Measurements from ENCODE around the gene LDOC1. TPM values are rescaled to one million over a fixed set of nuclear protein-coding genes. Genes with fewer than 3 reads are reported as not detected.
"Not testable (repeated sequence)": the region's sequence is repeated elsewhere in the genome, so short reads cannot be mapped to it uniquely, and the experiment has no call there.

Gene LDOC1
- total RNA-seq, 1 experiment from 2014 or later = not detected

GRCh38 chrX:141158084-141158483, 18.8 kb downstream of the LDOC1 start:
- Histone ChIP-seq H3K4me2 (ENCODE audit: low read length) (no peak overlapping the region), H3K36me3 (ENCODE audit: control insufficient read depth in 1 of 2, insufficient read depth in 2 of 2, low read length in 2 of 2) (no peaks in the 10 kb centered on the region), H3K9ac (ENCODE audit: low read length) (no peak overlapping the region), H3K27ac (ENCODE audit: low read depth, low read length) (no peak overlapping the region), H3K4me3 (replicated peaks in 1 of 2; ENCODE audit: low read depth in 1 of 2, low read length in 2 of 2) (no peak overlapping the region), H2AFZ (ENCODE audit: low read depth, low read length, poor library complexity, severe bottlenecking) (no peak overlapping the region), H3K79me2 (ENCODE audit: insufficient read depth, low read length) (no peaks in the 10 kb centered on the region), H3K27me3 (ENCODE audit: insufficient read depth, low read length) (no peaks in the 10 kb centered on the region), H3K9me2 (ENCODE audit: insufficient read depth) (no peaks in the 10 kb centered on the region), H3K9me3 (ENCODE audit: control insufficient read depth in 1 of 2, insufficient read depth in 1 of 2, low read depth in 1 of 2, low read length in 2 of 2) (no peaks in the 10 kb centered on the region), H4K20me1 (ENCODE audit: insufficient read depth) (no peaks in the 10 kb centered on the region), H3K4me1 (ENCODE audit: control insufficient read depth in 1 of 2, insufficient read depth in 2 of 2, low read length in 2 of 2) (no peaks in the 10 kb centered on the region)
- intact Hi-C loops (cut with micrococcal nuclease) = no loop called here
- no peak for DNase-seq (ENCODE audit: low read depth, low spot score)
- ChIA-PET CTCF (no interaction called here), POLR2A (no interaction called here), RAD21 (ENCODE audit: low non-redundant PET in 1 of 2, low total read pairs in 2 of 2, uncharacterized antibody in 2 of 2, unreplicated experiment in 2 of 2) (no interaction called here)
- no TSS peak for BruUV-seq (replicated peaks)
- TF ChIP-seq MAX (IDR thresholded peaks at IDR 0.05) = no peak
- no peak for TF ChIP-seq TCF7L2 (IDR thresholded peaks at IDR 0.05; ENCODE audit: borderline replicate concordance, extremely low read depth, insufficient read depth, insufficient read length)
- TF ChIP-seq RAD21 (IDR thresholded peaks at IDR 0.05; ENCODE audit: low read depth) = no peak
- ATAC-seq = no peak

- BruUV-seq (replicated peaks); H4K20me1 ChIP-seq (ENCODE audit: insufficient read depth); intact Hi-C loops (cut with micrococcal nuclease); H3K9ac ChIP-seq (ENCODE audit: low read length); DNase-seq (ENCODE audit: low read depth, low spot score); H3K4me1 ChIP-seq (ENCODE audit: control insufficient read depth in 1 of 2, insufficient read depth in 2 of 2, low read length in 2 of 2); H3K4me3 ChIP-seq (replicated peaks in 1 of 2; ENCODE audit: low read depth in 1 of 2, low read length in 2 of 2); H3K4me2 ChIP-seq (ENCODE audit: low read length); H3K79me2 ChIP-seq (ENCODE audit: insufficient read depth, low read length); H2AFZ ChIP-seq (ENCODE audit: low read depth, low read length, poor library complexity, severe bottlenecking); RAD21 ChIA-PET (ENCODE audit: low non-redundant PET in 1 of 2, low total read pairs in 2 of 2, uncharacterized antibody in 2 of 2, unreplicated experiment in 2 of 2); H3K27ac ChIP-seq (ENCODE audit: low read depth, low read length); H3K9me2 ChIP-seq (ENCODE audit: insufficient read depth); H3K9me3 ChIP-seq (ENCODE audit: control insufficient read depth in 1 of 2, insufficient read depth in 1 of 2, low read depth in 1 of 2, low read length in 2 of 2); ATAC-seq; H3K36me3 ChIP-seq (ENCODE audit: control insufficient read depth in 1 of 2, insufficient read depth in 2 of 2, low read length in 2 of 2); CTCF ChIA-PET; H3K27me3 ChIP-seq (ENCODE audit: insufficient read depth, low read length); POLR2A ChIA-PET: not testable (repeated sequence)
Observed at GRCh38 chrX:141155231-141155630, 21.7 kb downstream of the LDOC1 start.

- no peaks in the 10 kb centered on the region for H3K79me2 ChIP-seq (ENCODE audit: insufficient read depth, low read length)
- DNase-seq (ENCODE audit: low read depth, low spot score) (no peak), ATAC-seq (no peak)
- CTCF ChIA-PET = no interaction called here
- H3K36me3 ChIP-seq (ENCODE audit: control insufficient read depth in 1 of 2, insufficient read depth in 2 of 2, low read length in 2 of 2) = no peaks in the 10 kb centered on the region
- H3K9ac ChIP-seq (ENCODE audit: low read length) = no peak overlapping the region
- no peaks in the 10 kb centered on the region for H3K4me1 ChIP-seq (ENCODE audit: control insufficient read depth in 1 of 2, insufficient read depth in 2 of 2, low read length in 2 of 2)
- no peak overlapping the region for H3K4me3 ChIP-seq (replicated peaks in 1 of 2; ENCODE audit: low read depth in 1 of 2, low read length in 2 of 2)
- H3K4me2 ChIP-seq (ENCODE audit: low read length) = no peak overlapping the region
- BruUV-seq (replicated peaks) = no TSS peak
- intact Hi-C loops (cut with micrococcal nuclease) = no loop called here
- H4K20me1 ChIP-seq (ENCODE audit: insufficient read depth) = no peaks in the 10 kb centered on the region
- H3K9me2 ChIP-seq (ENCODE audit: insufficient read depth) = no peaks in the 10 kb centered on the region
- POLR2A ChIA-PET = no interaction called here
- H3K27ac ChIP-seq (ENCODE audit: low read depth, low read length) = no peak overlapping the region
- H2AFZ ChIP-seq (ENCODE audit: low read depth, low read length, poor library complexity, severe bottlenecking) = no peak overlapping the region
- H3K9me3 ChIP-seq (ENCODE audit: control insufficient read depth in 1 of 2, insufficient read depth in 1 of 2, low read depth in 1 of 2, low read length in 2 of 2) = no peaks in the 10 kb centered on the region
- RAD21 ChIA-PET (ENCODE audit: low non-redundant PET in 1 of 2, low total read pairs in 2 of 2, uncharacterized antibody in 2 of 2, unreplicated experiment in 2 of 2) = no interaction called here
- no peaks in the 10 kb centered on the region for H3K27me3 ChIP-seq (ENCODE audit: insufficient read depth, low read length)
- TF ChIP-seq REST (IDR thresholded peaks at IDR 0.05; ENCODE audit: low read depth) (no peak), FOSL1 (IDR thresholded peaks at IDR 0.05; ENCODE audit: low read depth) (no peak), CBX3 (IDR thresholded peaks at IDR 0.05; ENCODE audit: low read depth) (no peak), EGR1 (IDR thresholded peaks at IDR 0.05; ENCODE audit: low read depth) (no peak), MAX (IDR thresholded peaks at IDR 0.05) (no peak), POLR2A (IDR thresholded peaks at IDR 0.05; ENCODE audit: borderline replicate concordance, extremely low read depth, insufficient read depth, insufficient read length) (no peak), EZH2 (IDR thresholded peaks at IDR 0.05) (no peak), RAD21 (IDR thresholded peaks at IDR 0.05; ENCODE audit: low read depth) (no peak), SRF (IDR thresholded peaks at IDR 0.05; ENCODE audit: low read depth) (no peak), ATF3 (IDR thresholded peaks at IDR 0.05) (no peak), SIN3A (IDR thresholded peaks at IDR 0.05; ENCODE audit: low read depth) (no peak)
Observed at GRCh38 chrX:141142946-141143345, 34.0 kb downstream of the LDOC1 start.
